Measurements from ENCODE around the gene TBCB. TPM values are rescaled to one million over a fixed set of nuclear protein-coding genes. Genes with fewer than 3 reads are reported as not detected.
"Not testable (repeated sequence)": the region's sequence is repeated elsewhere in the genome, so short reads cannot be mapped to it uniquely, and the experiment has no call there.

The TBCB gene
- total RNA-seq, 1 experiment from 2014 or later = 200 TPM

GRCh38 chr19:36134867-36135266 is 19.6 kb downstream of the TBCB start:
- not testable (repeated sequence) for H3K27me3 ChIP-seq (ENCODE audit: low read length); H3K27ac ChIP-seq (ENCODE audit: low read length); H3K9ac ChIP-seq (ENCODE audit: low read length); H3K9me2 ChIP-seq (replicated peaks; ENCODE audit: insufficient read depth, low read length); H3K4me2 ChIP-seq (ENCODE audit: low read depth, low read length, poor library complexity, severe bottlenecking); H3K4me3 ChIP-seq (ENCODE audit: low read length); H3K36me3 ChIP-seq (ENCODE audit: insufficient read depth, low read length); H3K9me3 ChIP-seq (ENCODE audit: low read length); H4K20me1 ChIP-seq (ENCODE audit: insufficient read depth, low read depth, low read length); H3K79me2 ChIP-seq (ENCODE audit: low read length); H2AFZ ChIP-seq (ENCODE audit: low read length); DNase-seq
- peaks cover 12% of the 10 kb centered on the region for H3K4me1 ChIP-seq (ENCODE audit: low read length)

DNA sequence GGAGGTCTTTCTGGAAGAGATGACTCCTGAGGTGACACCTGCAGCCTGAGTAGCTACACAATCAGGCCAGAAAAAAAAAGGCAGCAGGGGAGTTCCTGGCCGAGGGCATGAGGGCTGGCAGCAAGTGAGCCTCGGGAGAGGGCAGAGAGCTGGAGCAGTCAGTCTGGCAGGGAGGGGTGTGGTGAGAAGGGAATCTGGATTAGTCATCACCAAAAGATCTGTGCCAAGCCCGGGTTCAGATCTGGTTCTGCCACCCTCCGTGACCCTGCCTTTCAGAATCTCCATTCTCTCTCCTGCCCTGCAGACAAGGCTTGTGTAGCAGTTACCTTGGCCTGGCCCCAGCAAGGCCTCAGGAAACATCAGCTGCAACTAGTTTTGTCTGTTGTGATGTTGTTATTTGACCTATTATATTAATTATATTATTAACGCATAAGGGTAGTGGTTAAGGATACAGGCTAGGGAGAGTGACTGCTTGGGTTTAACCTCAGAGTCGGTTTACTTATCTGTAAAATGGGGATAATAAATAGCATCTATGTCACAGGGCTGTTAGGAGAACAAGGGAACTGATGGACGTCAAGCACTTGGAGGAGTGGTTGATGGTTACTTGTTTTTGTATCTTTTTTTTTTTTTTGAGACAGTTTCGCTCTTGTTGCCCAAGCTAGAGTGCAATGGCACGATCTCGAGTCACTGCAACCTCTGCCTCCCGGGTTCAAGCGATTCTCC is 21.9 kb downstream of the TBCB start:
- peaks cover 14% of the 10 kb centered on the region for H3K4me1 ChIP-seq (ENCODE audit: low read length)
- no peaks in the 10 kb centered on the region for H3K36me3 ChIP-seq (ENCODE audit: insufficient read depth, low read length)
- H4K20me1 ChIP-seq (ENCODE audit: insufficient read depth, low read depth, low read length) = 0 out of 2 replicates have a peak, but pooled peaks cover 3% of the 10 kb centered on the region
- no peak overlapping the region for H3K27ac ChIP-seq (ENCODE audit: low read length)
- no peak overlapping the region for H3K4me2 ChIP-seq (ENCODE audit: low read depth, low read length, poor library complexity, severe bottlenecking)
- peak; percentile 37 for DNase-seq
- H3K27me3 ChIP-seq (ENCODE audit: low read length) = no peaks in the 10 kb centered on the region
- H3K79me2 ChIP-seq (ENCODE audit: low read length) = peaks cover 14% of the 10 kb centered on the region
- no peak overlapping the region for H2AFZ ChIP-seq (ENCODE audit: low read length)
- no peak overlapping the region for H3K4me3 ChIP-seq (ENCODE audit: low read length)
- no peaks in the 10 kb centered on the region for H3K9me2 ChIP-seq (replicated peaks; ENCODE audit: insufficient read depth, low read length)
- no peak overlapping the region for H3K9ac ChIP-seq (ENCODE audit: low read length)
- no peaks in the 10 kb centered on the region for H3K9me3 ChIP-seq (ENCODE audit: low read length)

DNA sequence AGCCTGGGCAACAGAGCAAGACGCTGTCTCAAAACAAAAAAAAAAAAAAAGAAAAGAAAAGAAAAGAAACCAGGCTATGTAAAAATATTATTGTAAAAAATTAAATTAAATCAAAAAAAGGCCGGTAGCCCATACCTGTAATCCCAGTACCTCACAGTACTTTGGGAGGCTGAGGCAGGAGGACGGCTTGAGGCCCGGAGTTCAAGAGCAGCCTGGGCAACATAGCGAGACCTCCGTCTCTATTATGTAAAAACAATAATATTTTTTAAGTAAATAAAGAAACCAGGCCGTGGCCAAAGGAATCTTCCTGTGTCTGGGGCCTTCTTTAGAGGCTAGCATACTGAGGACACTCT is 23.8 kb downstream of the TBCB start:
- Histone ChIP-seq H3K9ac (ENCODE audit: low read length) (peak overlapping the region; percentile 88), H3K9me3 (ENCODE audit: low read length) (no peaks in the 10 kb centered on the region), H3K36me3 (ENCODE audit: insufficient read depth, low read length) (0 out of 2 replicates have a peak, but pooled peaks cover 7% of the 10 kb centered on the region), H3K79me2 (ENCODE audit: low read length) (peaks cover 19% of the 10 kb centered on the region), H3K27me3 (ENCODE audit: low read length) (no peaks in the 10 kb centered on the region), H3K27ac (ENCODE audit: low read length) (peak overlapping the region; percentile 51; the same call in 1 of the 2 replicates), H3K4me3 (ENCODE audit: low read length) (peak overlapping the region; percentile 95), H3K4me2 (ENCODE audit: low read depth, low read length, poor library complexity, severe bottlenecking) (peak overlapping the region; percentile 100), H3K4me1 (ENCODE audit: low read length) (peaks cover 14% of the 10 kb centered on the region), H4K20me1 (ENCODE audit: insufficient read depth, low read depth, low read length) (0 out of 2 replicates have a peak, but pooled peaks cover 3% of the 10 kb centered on the region), H2AFZ (ENCODE audit: low read length) (peak overlapping the region; percentile 99), H3K9me2 (replicated peaks; ENCODE audit: insufficient read depth, low read length) (no peaks in the 10 kb centered on the region)
- no peak for DNase-seq

GRCh38 chr19:36139473-36140303 is 24.4 kb downstream of the TBCB start, which contains the start of gene CAPNS1:
TSS of gene CAPNS1 (plus strand) at chr19:36140066. CDS start at chr19:36141012, 946 bp downstream.
- H3K36me3 ChIP-seq (ENCODE audit: insufficient read depth, low read length) = 0 out of 2 replicates have a peak, but pooled peaks cover 7% of the 10 kb centered on the region
- no peaks in the 10 kb centered on the region for H3K9me3 ChIP-seq (ENCODE audit: low read length)
- H4K20me1 ChIP-seq (ENCODE audit: insufficient read depth, low read depth, low read length) = 0 out of 2 replicates have a peak, but pooled peaks cover 3% of the 10 kb centered on the region
- H3K27me3 ChIP-seq (ENCODE audit: low read length) = no peaks in the 10 kb centered on the region
- H3K4me3 ChIP-seq (ENCODE audit: low read length) = peak within 1 kb of the TSS; percentile 95
- peak within 1 kb of the TSS; percentile 99 for H2AFZ ChIP-seq (ENCODE audit: low read length)
- peak within 1 kb of the TSS; percentile 100 for H3K4me2 ChIP-seq (ENCODE audit: low read depth, low read length, poor library complexity, severe bottlenecking)
- DNase-seq = peak; percentile 97
- peaks cover 14% of the 10 kb centered on the region for H3K4me1 ChIP-seq (ENCODE audit: low read length)
- H3K79me2 ChIP-seq (ENCODE audit: low read length) = peaks cover 19% of the 10 kb centered on the region
- H3K9me2 ChIP-seq (replicated peaks; ENCODE audit: insufficient read depth, low read length) = no peaks in the 10 kb centered on the region
- peak within 1 kb of the TSS; percentile 80 for H3K27ac ChIP-seq (ENCODE audit: low read length)
- peak within 1 kb of the TSS; percentile 88 for H3K9ac ChIP-seq (ENCODE audit: low read length)

- no peaks in the 10 kb centered on the region for H3K27me3 ChIP-seq (ENCODE audit: low read length)
- no peaks in the 10 kb centered on the region for H3K9me2 ChIP-seq (replicated peaks; ENCODE audit: insufficient read depth, low read length)
- H3K79me2 ChIP-seq (ENCODE audit: low read length) = peaks cover 19% of the 10 kb centered on the region
- peak overlapping the region; percentile 100 for H3K4me2 ChIP-seq (ENCODE audit: low read depth, low read length, poor library complexity, severe bottlenecking)
- peak overlapping the region; percentile 88 for H3K9ac ChIP-seq (ENCODE audit: low read length)
- peaks cover 14% of the 10 kb centered on the region for H3K4me1 ChIP-seq (ENCODE audit: low read length)
- H2AFZ ChIP-seq (ENCODE audit: low read length) = peak overlapping the region; percentile 60
- peak; percentile 93 for DNase-seq
- peak overlapping the region; percentile 95 for H3K4me3 ChIP-seq (ENCODE audit: low read length)
- H4K20me1 ChIP-seq (ENCODE audit: insufficient read depth, low read depth, low read length) = 0 out of 2 replicates have a peak, but pooled peaks cover 3% of the 10 kb centered on the region
- H3K9me3 ChIP-seq (ENCODE audit: low read length) = no peaks in the 10 kb centered on the region
- H3K36me3 ChIP-seq (ENCODE audit: insufficient read depth, low read length) = peaks cover 9% of the 10 kb centered on the region; the same call in 1 of the 2 replicates
- H3K27ac ChIP-seq (ENCODE audit: low read length) = peak overlapping the region; percentile 80
Measured at GRCh38 chr19:36140304-36141038, 25.2 kb downstream of the TBCB start.

GRCh38 chr19:36141039-36141927 is 26.0 kb downstream of the TBCB start:
- peak overlapping the region; percentile 100 for H3K4me2 ChIP-seq (ENCODE audit: low read depth, low read length, poor library complexity, severe bottlenecking)
- H3K9me2 ChIP-seq (replicated peaks; ENCODE audit: insufficient read depth, low read length) = no peaks in the 10 kb centered on the region
- no peak overlapping the region for H3K27ac ChIP-seq (ENCODE audit: low read length)
- peak; percentile 94 for DNase-seq
- H3K79me2 ChIP-seq (ENCODE audit: low read length) = peaks cover 19% of the 10 kb centered on the region
- H3K4me1 ChIP-seq (ENCODE audit: low read length) = peaks cover 14% of the 10 kb centered on the region
- peak overlapping the region; percentile 88 for H3K9ac ChIP-seq (ENCODE audit: low read length)
- no peak overlapping the region for H2AFZ ChIP-seq (ENCODE audit: low read length)
- H4K20me1 ChIP-seq (ENCODE audit: insufficient read depth, low read depth, low read length) = 0 out of 2 replicates have a peak, but pooled peaks cover 3% of the 10 kb centered on the region
- H3K4me3 ChIP-seq (ENCODE audit: low read length) = peak overlapping the region; percentile 95
- no peaks in the 10 kb centered on the region for H3K27me3 ChIP-seq (ENCODE audit: low read length)
- H3K9me3 ChIP-seq (ENCODE audit: low read length) = no peaks in the 10 kb centered on the region
- H3K36me3 ChIP-seq (ENCODE audit: insufficient read depth, low read length) = peaks cover 13% of the 10 kb centered on the region; the same call in 1 of the 2 replicates

GRCh38 chr19:36142046-36142445 is 26.8 kb downstream of the TBCB start:
- H3K4me3 ChIP-seq (ENCODE audit: low read length) = no peak overlapping the region; the same call in 1 of the 2 replicates

More at GRCh38 chr19:36142046-36142445, 26.8 kb downstream of the TBCB start:
- no peak overlapping the region for H3K9ac ChIP-seq (ENCODE audit: low read length)
- H3K79me2 ChIP-seq (ENCODE audit: low read length) = peaks cover 19% of the 10 kb centered on the region
- peaks cover 13% of the 10 kb centered on the region; the same call in 1 of the 2 replicates for H3K36me3 ChIP-seq (ENCODE audit: insufficient read depth, low read length)
- DNase-seq = peak; percentile 21
- H3K9me3 ChIP-seq (ENCODE audit: low read length) = no peaks in the 10 kb centered on the region
- no peaks in the 10 kb centered on the region for H3K27me3 ChIP-seq (ENCODE audit: low read length)
- peaks cover 14% of the 10 kb centered on the region for H3K4me1 ChIP-seq (ENCODE audit: low read length)
- H3K4me2 ChIP-seq (ENCODE audit: low read depth, low read length, poor library complexity, severe bottlenecking) = no peak overlapping the region
- no peaks in the 10 kb centered on the region for H3K9me2 ChIP-seq (replicated peaks; ENCODE audit: insufficient read depth, low read length)
- H2AFZ ChIP-seq (ENCODE audit: low read length) = no peak overlapping the region
- H3K27ac ChIP-seq (ENCODE audit: low read length) = no peak overlapping the region
- H4K20me1 ChIP-seq (ENCODE audit: insufficient read depth, low read depth, low read length) = 0 out of 2 replicates have a peak, but pooled peaks cover 3% of the 10 kb centered on the region
